K562 (cell line): ENCODE results near the gene ATP6V0E2. TPM values are rescaled to one million over a fixed set of nuclear protein-coding genes. Genes with fewer than 3 reads are reported as not detected.

Source experiments
- CHD2 ChIP-seq: IDR thresholded peaks from 2 replicates; pipeline ENCODE4 v1.6.1; 2011; ENCODE audit warnings: low read depth, low read length
- ELF4 ChIP-seq: fragments of 450-650 bp; formaldehyde crosslinking; IDR thresholded peaks from 2 replicates; pipeline ENCODE4 v1.4.0; 2022; ENCODE audit warnings: missing genetic modification characterization
- HDAC1 ChIP-seq, 2 experiments: fragments of 450-650 bp; IDR thresholded peaks; 2 replicates each; pipeline ENCODE4 v1.6.1; 2016 to 2017; ENCODE audit warnings: inconsistent platforms in 1 of 2, mild to moderate bottlenecking in 1 of 2, moderate library complexity in 1 of 2
- KDM5B ChIP-seq: fragments of 200-600 bp; sonication (generic); IDR thresholded peaks from 2 replicates; pipeline ENCODE4 v1.6.1; 2012; ENCODE audit warnings: low read depth, mild to moderate bottlenecking, moderate library complexity, low read length, control low read depth, inconsistent platforms; ENCODE audit not compliant: insufficient replicate concordance
- MED1 ChIP-seq: sonication (generic); formaldehyde crosslinking; IDR thresholded peaks from 2 replicates; pipeline ENCODE4 v1.8.1; 2023; ENCODE audit warnings: missing genetic modification reagents, borderline replicate concordance
- NR3C1 ChIP-seq: sonication (generic); formaldehyde crosslinking; IDR thresholded peaks from 2 replicates; pipeline ENCODE4 v1.8.1; 2022; ENCODE audit warnings: missing genetic modification reagents
- PURB ChIP-seq: sonication (generic); formaldehyde crosslinking; IDR thresholded peaks from 2 replicates; pipeline ENCODE4 v1.9.0; 2021; ENCODE audit warnings: low read depth, mild to moderate bottlenecking, missing genetic modification reagents
- SETDB1 ChIP-seq: IDR thresholded peaks from one replicate; pipeline ENCODE4 v1.6.1; 2012; ENCODE audit warnings: low read length, control low read depth, inconsistent platforms
- SIRT6 ChIP-seq: IDR thresholded peaks from one replicate; pipeline ENCODE4 v1.6.1; 2012; ENCODE audit warnings: low read depth, mild to moderate bottlenecking, control low read depth, inconsistent platforms, low read length, moderate library complexity
- SRSF7 ChIP-seq: fragments of 200-400 bp; formaldehyde crosslinking; optimal IDR thresholded peaks from 2 replicates; pipeline ENCODE3; 2017; ENCODE audit warnings: mild to moderate bottlenecking, low read depth, low read length
- TAF15 ChIP-seq: fragments of 200-400 bp; formaldehyde crosslinking; IDR thresholded peaks from 2 replicates; pipeline ENCODE4 v1.6.1; 2017; ENCODE audit warnings: mild to moderate bottlenecking, low read depth, low read length, moderate library complexity
- TBP ChIP-seq: optimal IDR thresholded peaks from 2 replicates; pipeline ENCODE3; 2011; ENCODE audit warnings: low read depth, low read length, improper control_type of control experiment
- TRIM28 ChIP-seq: fragments of 450-650 bp; IDR thresholded peaks from 2 replicates; pipeline ENCODE4 v1.6.1; 2017
- ZBTB7A ChIP-seq: IDR thresholded peaks from 2 replicates; pipeline ENCODE4 v1.6.1; 2011; ENCODE audit warnings: low read depth, mild to moderate bottlenecking, low read length, moderate library complexity, borderline replicate concordance; ENCODE audit not compliant: control insufficient read depth
- ZNF124 ChIP-seq: sonication (generic); formaldehyde crosslinking; IDR thresholded peaks from 2 replicates; pipeline ENCODE4 v1.8.1; 2022; ENCODE audit warnings: missing genetic modification reagents
- ZNF165 ChIP-seq: fragments of 250-450 bp; sonication (Bioruptor Pico); IDR thresholded peaks from 2 replicates; pipeline ENCODE4 v1.4.0; 2020; ENCODE audit warnings: borderline replicate concordance
- ZNF431 ChIP-seq: sonication (generic); formaldehyde crosslinking; IDR thresholded peaks from 2 replicates; pipeline ENCODE4 v1.8.0; 2022; ENCODE audit warnings: mild to moderate bottlenecking, missing genetic modification reagents
- ZNF551 ChIP-seq: fragments of 250-450 bp; sonication (Bioruptor Pico); IDR thresholded peaks from 2 replicates; pipeline ENCODE4 v1.5.0; 2021; ENCODE audit warnings: mild to moderate bottlenecking, moderate library complexity
- ZNF644 ChIP-seq: fragments of 200-800 bp; sonication (Bioruptor generic); IDR thresholded peaks from 2 replicates; pipeline ENCODE4 v1.6.1; 2016; ENCODE audit warnings: low read depth, missing genetic modification characterization, missing compliant biosample characterization
- ZNF785 ChIP-seq: fragments of 250-450 bp; sonication (Bioruptor Pico); IDR thresholded peaks from 2 replicates; pipeline ENCODE4 v1.4.0; 2020; ENCODE audit warnings: mild to moderate bottlenecking
- polyA plus RNA-seq, 8 experiments: library from polyadenylated mRNA; depleted of rRNA in 4 of 8; stranded (reverse) in 5 of 8; unstranded in 3 of 8; fragments of >200 nt; fragmentation: Nextera tagmentation in 2 of 8; fragmentation: Illumina TruSeq in 1 of 8; extraction: Ambion mirVana in 2 of 8; extraction: Trizol in 1 of 8; gene quantifications; 2 replicates each; pipeline versions ENCODE4 v1.2.1 to v1.2.3, GENCODE V29; 2011 to 2014; ENCODE audit warnings: inconsistent platforms in 1 of 8, missing spikeins in 1 of 8
- total RNA-seq, 7 experiments: library from RNA; depleted of rRNA in 6 of 7; stranded (reverse); fragments of >200 nt in 6 of 7; fragmentation: Illumina TruSeq in 2 of 7; extraction: Trizol in 2 of 7; gene quantifications; 2 replicates each; pipeline versions ENCODE4 v1.2.1 to v1.2.3, GENCODE V29; 2011 to 2021; ENCODE audit warnings: low replicate concordance in 1 of 7
- TF ChIP-seq, protein P1 (sequence below): fragments of 250-450 bp; sonication (Bioruptor Pico); IDR thresholded peaks from 2 replicates; pipeline ENCODE4 v1.4.0; 2020; ENCODE audit warnings: mild to moderate bottlenecking, moderate library complexity, borderline replicate concordance
- TF ChIP-seq, protein P2 (sequence below): sonication (generic); formaldehyde crosslinking; IDR thresholded peaks from 2 replicates; pipeline ENCODE4 v1.8.0; 2022; ENCODE audit warnings: mild to moderate bottlenecking, missing genetic modification reagents

ATP6V0E2 gene
- total and polyA plus RNA-seq, 9 of the 15 experiments (the other 6 are each of a cell fraction or from before 2014, with no cell fraction given), result 0.55 to 18.5 (median 10.9) TPM

DNA sequence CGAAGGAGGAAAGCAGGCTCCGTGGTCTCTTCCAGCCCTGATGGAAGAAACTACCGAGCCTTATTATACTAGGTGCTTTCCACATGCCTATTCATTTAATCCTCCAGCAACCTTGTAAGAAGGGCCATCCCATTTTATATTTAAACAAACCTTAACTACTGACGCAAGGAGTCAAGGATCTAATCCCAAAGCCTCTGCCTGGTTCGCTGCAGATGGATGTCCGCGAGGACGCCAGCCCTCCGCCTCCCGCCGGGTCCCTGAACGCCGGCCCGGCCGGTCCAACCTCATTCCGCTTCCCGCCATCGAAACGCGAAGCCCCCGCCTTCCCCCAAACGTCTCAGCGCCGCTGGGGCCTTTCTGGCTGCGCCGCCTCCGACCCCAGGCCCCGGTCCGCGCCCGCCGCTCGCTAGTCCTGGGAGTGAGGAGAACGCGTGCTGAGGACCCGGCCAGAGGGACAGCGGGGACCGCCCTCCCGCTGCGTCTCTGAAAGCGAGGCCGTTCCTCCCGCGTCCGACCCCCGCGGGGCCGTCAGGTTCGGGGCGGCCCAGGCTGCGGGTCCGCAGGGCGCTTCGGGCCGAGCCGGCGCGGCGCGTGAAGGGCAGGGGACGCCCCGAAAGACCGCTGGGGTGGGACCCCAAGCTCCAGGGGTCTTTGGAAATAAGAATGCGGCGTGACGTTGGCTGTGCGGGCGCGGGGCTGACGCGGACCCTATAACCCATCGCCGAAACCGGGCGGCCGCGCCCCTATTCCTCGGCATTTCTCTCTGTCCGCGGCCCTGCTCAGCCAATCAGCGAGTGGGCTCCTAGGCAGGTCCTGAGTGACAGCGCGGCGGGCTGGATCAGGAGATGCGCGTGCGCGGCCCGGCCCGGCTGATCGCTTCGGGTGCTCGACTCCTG is at the start of gene ATP6V0E2 (continued):
- TF ChIP-seq, protein P1, sequence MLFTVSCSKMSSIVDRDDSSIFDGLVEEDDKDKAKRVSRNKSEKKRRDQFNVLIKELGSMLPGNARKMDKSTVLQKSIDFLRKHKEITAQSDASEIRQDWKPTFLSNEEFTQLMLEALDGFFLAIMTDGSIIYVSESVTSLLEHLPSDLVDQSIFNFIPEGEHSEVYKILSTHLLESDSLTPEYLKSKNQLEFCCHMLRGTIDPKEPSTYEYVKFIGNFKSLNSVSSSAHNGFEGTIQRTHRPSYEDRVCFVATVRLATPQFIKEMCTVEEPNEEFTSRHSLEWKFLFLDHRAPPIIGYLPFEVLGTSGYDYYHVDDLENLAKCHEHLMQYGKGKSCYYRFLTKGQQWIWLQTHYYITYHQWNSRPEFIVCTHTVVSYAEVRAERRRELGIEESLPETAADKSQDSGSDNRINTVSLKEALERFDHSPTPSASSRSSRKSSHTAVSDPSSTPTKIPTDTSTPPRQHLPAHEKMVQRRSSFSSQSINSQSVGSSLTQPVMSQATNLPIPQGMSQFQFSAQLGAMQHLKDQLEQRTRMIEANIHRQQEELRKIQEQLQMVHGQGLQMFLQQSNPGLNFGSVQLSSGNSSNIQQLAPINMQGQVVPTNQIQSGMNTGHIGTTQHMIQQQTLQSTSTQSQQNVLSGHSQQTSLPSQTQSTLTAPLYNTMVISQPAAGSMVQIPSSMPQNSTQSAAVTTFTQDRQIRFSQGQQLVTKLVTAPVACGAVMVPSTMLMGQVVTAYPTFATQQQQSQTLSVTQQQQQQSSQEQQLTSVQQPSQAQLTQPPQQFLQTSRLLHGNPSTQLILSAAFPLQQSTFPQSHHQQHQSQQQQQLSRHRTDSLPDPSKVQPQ (CRISPR knock-in tag), result no peak
- TF ChIP-seq ZNF124 (CRISPR knock-in tag) (no peak), SIRT6 (no peak), ZBTB7A (peak; percentile 82; the same call in 1 of the 2 replicates), ZNF165 (peak; percentile 80; the same call in 1 of the 2 replicates), TBP (peak; percentile 61), TAF15 (no peak), NR3C1 (CRISPR knock-in tag) (peak; percentile 76; the same call in 1 of the 2 replicates), ELF4 (CRISPR knock-in tag) (no peak), ZNF644 (tag) (no peak), CHD2 (no peak), ZNF551 (CRISPR knock-in tag) (no peak), ZNF785 (CRISPR knock-in tag) (no peak), PURB (CRISPR knock-in tag) (no peak), TRIM28 (no peak; the same call in 1 of the 2 replicates), HDAC1 (IDR thresholded peaks at IDR 0.05) (no peak), SETDB1 (no peak), SRSF7 (no peak), KDM5B (peak; percentile 63), ZNF431 (peak; percentile 78), MED1 (CRISPR knock-in tag) (no peak)
- TF ChIP-seq, protein P2, sequence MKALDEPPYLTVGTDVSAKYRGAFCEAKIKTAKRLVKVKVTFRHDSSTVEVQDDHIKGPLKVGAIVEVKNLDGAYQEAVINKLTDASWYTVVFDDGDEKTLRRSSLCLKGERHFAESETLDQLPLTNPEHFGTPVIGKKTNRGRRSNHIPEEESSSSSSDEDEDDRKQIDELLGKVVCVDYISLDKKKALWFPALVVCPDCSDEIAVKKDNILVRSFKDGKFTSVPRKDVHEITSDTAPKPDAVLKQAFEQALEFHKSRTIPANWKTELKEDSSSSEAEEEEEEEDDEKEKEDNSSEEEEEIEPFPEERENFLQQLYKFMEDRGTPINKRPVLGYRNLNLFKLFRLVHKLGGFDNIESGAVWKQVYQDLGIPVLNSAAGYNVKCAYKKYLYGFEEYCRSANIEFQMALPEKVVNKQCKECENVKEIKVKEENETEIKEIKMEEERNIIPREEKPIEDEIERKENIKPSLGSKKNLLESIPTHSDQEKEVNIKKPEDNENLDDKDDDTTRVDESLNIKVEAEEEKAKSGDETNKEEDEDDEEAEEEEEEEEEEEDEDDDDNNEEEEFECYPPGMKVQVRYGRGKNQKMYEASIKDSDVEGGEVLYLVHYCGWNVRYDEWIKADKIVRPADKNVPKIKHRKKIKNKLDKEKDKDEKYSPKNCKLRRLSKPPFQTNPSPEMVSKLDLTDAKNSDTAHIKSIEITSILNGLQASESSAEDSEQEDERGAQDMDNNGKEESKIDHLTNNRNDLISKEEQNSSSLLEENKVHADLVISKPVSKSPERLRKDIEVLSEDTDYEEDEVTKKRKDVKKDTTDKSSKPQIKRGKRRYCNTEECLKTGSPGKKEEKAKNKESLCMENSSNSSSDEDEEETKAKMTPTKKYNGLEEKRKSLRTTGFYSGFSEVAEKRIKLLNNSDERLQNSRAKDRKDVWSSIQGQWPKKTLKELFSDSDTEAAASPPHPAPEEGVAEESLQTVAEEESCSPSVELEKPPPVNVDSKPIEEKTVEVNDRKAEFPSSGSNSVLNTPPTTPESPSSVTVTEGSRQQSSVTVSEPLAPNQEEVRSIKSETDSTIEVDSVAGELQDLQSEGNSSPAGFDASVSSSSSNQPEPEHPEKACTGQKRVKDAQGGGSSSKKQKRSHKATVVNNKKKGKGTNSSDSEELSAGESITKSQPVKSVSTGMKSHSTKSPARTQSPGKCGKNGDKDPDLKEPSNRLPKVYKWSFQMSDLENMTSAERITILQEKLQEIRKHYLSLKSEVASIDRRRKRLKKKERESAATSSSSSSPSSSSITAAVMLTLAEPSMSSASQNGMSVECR (CRISPR knock-in tag), result peak; percentile 86
